Immature natural killer cell (primary cell): ENCODE data around the gene PPP1R2. TPM values are rescaled to one million over a fixed set of nuclear protein-coding genes. Genes with fewer than 3 reads are reported as not detected.
A peak's percentile ranks its signal among the peaks of the same experiment; 100 is the strongest.
"Not testable (repeated sequence)": the region's sequence is repeated elsewhere in the genome, so short reads cannot be mapped to it uniquely, and the experiment has no call there.

Experiments
- DNase-seq, 3 donors: peaks; one replicate each; pipeline ENCODE4 v3.0.0; 2022; ENCODE audit warnings: mixed read lengths in 1 of 3
- H3K27ac Mint-ChIP-seq, 6 donors: one replicate each; pipeline ENCODE4 v1.8.0; 2020; ENCODE audit warnings: mixed read lengths in 6 of 6, mild to moderate bottlenecking in 5 of 6, inconsistent platforms in 4 of 6, moderate library complexity in 3 of 6
- H3K27me3 Mint-ChIP-seq, 3 donors: one replicate each; pipeline ENCODE4 v1.8.0; 2020 to 2021; ENCODE audit warnings: low read depth in 3 of 3, mild to moderate bottlenecking in 3 of 3, mixed read lengths in 3 of 3, moderate library complexity in 3 of 3, inconsistent platforms in 1 of 3
- H3K36me3 Mint-ChIP-seq, 3 donors: one replicate each; pipeline ENCODE4 v1.8.0; 2020; ENCODE audit warnings: mixed read lengths in 3 of 3, inconsistent platforms in 2 of 3, mild to moderate bottlenecking in 2 of 3
- H3K4me1 Mint-ChIP-seq, 2 donors: one replicate each; pipeline ENCODE4 v1.8.0; 2020; ENCODE audit warnings: inconsistent platforms in 2 of 2, mild to moderate bottlenecking in 2 of 2, mixed read lengths in 2 of 2, moderate library complexity in 1 of 2
- H3K4me3 Mint-ChIP-seq, 5 donors: one replicate each; pipeline ENCODE4 v1.8.0; 2020; ENCODE audit warnings: mild to moderate bottlenecking in 5 of 5, mixed read lengths in 5 of 5, inconsistent platforms in 3 of 5, moderate library complexity in 3 of 5
- H3K9me3 Mint-ChIP-seq, 6 donors: one replicate each; pipeline ENCODE4 v1.8.0; 2020; ENCODE audit warnings: mild to moderate bottlenecking in 6 of 6, mixed read lengths in 6 of 6, inconsistent platforms in 4 of 6, moderate library complexity in 3 of 6
- polyA plus RNA-seq, 3 donors: library from polyadenylated mRNA; unstranded; fragments of 300-500 nt; fragmentation: Illumina TruSeq; gene quantifications; one replicate each; pipeline ENCODE4 v1.2.3, GENCODE V29; 2021

PPP1R2 gene
- polyA plus RNA-seq = 100 to 1,000 TPM; 118 to 123 (median 120) TPM

DNA sequence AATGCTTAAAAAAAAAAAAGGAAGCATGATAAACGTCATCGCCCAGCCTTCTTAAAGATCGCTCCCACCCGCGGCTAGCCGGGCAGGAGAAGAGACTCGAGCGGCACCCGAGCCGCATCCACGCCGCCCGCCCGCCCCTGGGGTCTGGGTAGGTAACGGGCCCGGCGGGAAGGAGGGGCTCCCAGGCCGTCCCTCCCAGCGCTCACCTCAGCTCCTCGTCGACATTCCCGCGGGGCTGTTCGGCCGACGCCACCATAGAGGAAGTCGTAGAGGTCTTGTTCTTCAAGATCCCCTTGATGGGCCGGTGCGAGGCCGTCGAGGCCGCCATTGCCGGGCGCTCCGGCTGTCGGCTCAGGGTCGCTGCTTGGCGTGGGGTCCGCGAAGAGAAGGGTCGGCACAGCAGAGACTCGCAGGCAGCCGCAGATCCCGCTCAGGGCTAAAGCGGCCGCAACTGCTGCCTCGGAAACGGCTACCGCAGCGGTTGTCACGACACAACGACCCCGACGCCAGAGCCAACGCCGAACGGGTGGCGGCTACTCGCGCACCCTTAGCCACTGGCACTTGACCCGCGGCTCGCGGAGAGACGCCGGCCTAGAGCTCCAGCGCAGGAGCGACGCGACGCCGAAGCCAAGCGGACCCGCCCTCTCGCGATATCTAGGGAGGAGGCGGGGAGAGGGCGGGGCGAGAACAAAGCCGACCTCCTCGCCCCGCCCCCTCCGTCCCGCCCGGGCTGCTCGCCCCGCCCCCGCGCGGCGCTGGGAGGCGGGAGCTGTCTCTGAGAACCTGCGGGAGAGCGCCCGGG is at the start of gene PPP1R2:
PPP1R2 (minus strand) TSS at position 628 of the 802 bp plus-strand sequence; CDS start at position 328, 300 bp downstream.
- H3K4me3 Mint-ChIP-seq = peak within 1 kb of the TSS; percentile 89 to 93 (median 92)
- no peaks in the 10 kb centered on the region for H3K9me3 Mint-ChIP-seq
- peak within 1 kb of the TSS; percentile 87 to 95 (median 92) for H3K27ac Mint-ChIP-seq
- H3K27me3 Mint-ChIP-seq = peaks cover 0 to 4% (median 4%) of the 10 kb centered on the region in 3 donors
- peak; percentile 92 to 94 (median 93) for DNase-seq
- peaks cover 85 to 93% of the 10 kb centered on the region in 2 donors for H3K4me1 Mint-ChIP-seq
- H3K36me3 Mint-ChIP-seq = no peaks in the 10 kb centered on the region

DNA sequence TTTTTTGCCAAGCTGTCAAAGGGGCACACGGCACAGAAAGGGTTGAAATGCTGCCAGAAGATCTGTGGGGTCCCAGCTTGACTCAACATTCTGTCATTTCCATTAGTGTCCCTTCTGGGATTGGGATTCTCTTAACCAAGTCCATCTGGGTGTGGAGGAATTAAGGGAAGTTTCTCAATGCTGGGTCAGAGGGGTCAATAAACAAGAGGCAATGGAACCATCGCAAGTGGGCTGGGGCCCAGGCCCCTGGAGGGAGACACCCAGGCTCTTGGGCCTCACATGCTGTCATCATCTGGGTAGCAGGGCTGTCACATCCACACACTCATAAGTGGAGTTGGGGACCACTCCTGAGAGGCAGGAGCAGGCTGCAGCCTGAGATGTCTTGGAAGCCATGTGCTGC is 48.7 kb upstream of the PPP1R2 start:
- H3K27ac Mint-ChIP-seq = no peak overlapping the region
- no peaks in the 10 kb centered on the region for H3K4me1 Mint-ChIP-seq
- no peaks in the 10 kb centered on the region for H3K9me3 Mint-ChIP-seq
- no peak overlapping the region for H3K4me3 Mint-ChIP-seq
- no peak for DNase-seq
- peaks cover 0 to 2% (median 0%) of the 10 kb centered on the region in 3 donors for H3K27me3 Mint-ChIP-seq
- H3K36me3 Mint-ChIP-seq = no peaks in the 10 kb centered on the region

DNA sequence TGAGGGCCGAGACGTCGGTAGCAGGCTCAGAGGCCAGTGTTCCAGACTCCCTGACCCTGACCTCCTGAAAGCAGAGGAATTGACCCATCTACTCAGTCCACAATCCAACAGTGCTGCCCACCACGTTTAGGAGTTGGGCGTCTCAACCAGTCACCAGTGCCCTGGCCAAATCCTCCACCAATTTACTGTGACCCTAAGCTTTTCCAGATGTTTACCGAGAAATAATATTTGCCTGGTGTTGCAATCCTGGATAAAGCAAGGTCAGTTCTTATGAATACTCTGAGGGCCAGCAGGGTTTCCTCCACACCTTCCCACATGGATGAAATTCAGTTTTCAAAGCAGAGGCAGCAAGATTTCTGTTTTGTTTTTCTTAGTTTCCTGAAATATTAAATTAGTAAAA is 48.1 kb upstream of the PPP1R2 start:
- H3K9me3 Mint-ChIP-seq = no peaks in the 10 kb centered on the region
- no peaks in the 10 kb centered on the region for H3K36me3 Mint-ChIP-seq
- no peaks in the 10 kb centered on the region for H3K4me1 Mint-ChIP-seq
- no peak for DNase-seq
- H3K27ac Mint-ChIP-seq = no peak overlapping the region
- no peak overlapping the region for H3K4me3 Mint-ChIP-seq
- peaks cover 0 to 2% (median under 1%) of the 10 kb centered on the region in 3 donors for H3K27me3 Mint-ChIP-seq

DNA sequence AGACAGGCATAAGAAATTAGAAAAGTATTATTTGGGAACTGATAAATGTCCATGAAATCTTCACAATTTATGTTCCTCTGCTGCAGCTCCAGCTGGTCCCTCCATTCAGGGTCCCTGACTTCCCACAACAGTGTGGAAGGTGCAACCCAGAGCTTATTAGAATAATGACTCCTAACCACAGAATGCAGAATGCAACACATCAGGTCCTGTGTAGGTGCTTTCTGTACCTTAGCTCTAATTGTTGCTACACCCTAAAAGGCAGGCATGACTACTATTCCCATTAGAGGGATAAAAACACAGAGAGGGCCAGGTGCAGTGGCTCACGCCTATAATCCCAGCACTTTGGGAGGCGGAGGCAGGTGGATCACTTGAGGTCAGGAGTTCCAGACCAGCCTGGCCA is 47.3 kb upstream of the PPP1R2 start:
- H3K27me3 Mint-ChIP-seq, H3K9me3 Mint-ChIP-seq, H3K27ac Mint-ChIP-seq, H3K4me3 Mint-ChIP-seq, H3K36me3 Mint-ChIP-seq, H3K4me1 Mint-ChIP-seq, DNase-seq: not testable (repeated sequence)

DNA sequence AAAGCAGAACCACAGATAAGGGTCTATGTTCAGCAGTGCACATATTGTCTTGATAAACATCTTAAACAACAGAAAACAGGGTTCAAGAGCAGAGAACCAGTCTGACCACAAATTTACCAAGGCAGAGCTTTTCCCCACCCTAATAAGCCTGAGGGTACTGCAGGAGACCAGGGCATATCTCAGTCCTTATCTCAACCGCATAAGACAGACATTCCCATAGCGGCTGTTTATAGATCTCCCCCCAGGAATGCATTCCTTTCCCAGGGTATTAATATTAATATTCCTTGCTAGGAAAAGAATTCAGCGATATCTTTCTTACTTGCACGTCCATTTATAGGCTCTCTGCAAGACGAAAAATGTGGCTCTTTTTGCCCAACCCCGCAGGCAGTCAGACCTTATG is 46.7 kb upstream of the PPP1R2 start:
- not testable (repeated sequence) for H3K27me3 Mint-ChIP-seq, H3K27ac Mint-ChIP-seq, H3K9me3 Mint-ChIP-seq, H3K4me1 Mint-ChIP-seq, DNase-seq, H3K36me3 Mint-ChIP-seq, H3K4me3 Mint-ChIP-seq

DNA sequence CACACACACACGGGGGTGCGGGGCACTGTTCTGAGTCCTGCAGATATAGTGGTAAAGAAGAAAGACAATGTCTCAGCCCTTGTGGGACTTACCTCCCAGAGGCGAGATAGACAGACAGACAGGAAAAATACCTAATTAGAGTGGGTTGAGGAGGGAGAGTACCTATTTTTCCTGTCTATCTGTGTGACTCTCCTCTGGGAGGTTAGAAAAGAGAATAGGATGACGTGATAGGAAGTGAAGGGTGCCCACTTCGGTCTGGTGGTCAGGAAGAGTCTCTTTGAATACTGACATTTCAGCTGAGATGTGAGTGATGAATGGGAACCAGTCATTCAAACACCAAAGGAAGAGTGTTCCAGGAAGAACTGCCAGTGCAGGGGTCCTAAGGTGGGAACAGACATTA is 44.7 kb upstream of the PPP1R2 start:
- Mint-ChIP-seq H3K27me3 (peaks cover 1 to 4% (median 2%) of the 10 kb centered on the region in 3 donors), H3K36me3 (no peaks in the 10 kb centered on the region), H3K9me3 (no peaks in the 10 kb centered on the region), H3K27ac (no peak overlapping the region), H3K4me1 (peaks cover 0 to 2% of the 10 kb centered on the region in 2 donors), H3K4me3 (no peak overlapping the region)
- DNase-seq = no peak

DNA sequence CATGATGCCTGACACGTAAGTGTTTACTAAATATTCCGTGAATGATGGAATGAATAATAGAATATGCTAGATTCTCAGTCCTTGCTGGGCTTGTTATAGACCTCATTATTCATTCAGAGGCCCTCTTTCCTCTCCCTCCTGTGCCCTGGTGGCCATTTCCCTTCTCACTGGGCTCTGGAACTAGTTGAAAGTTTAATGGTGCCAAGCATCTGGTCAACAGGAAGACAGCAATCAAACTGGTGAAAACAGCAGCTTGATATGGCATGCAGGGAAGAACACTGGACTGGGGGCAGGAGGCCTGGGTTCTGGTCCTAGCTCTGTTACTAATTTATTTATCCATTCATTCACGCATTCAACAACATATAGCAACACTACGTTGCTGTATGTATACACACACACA is 44.3 kb upstream of the PPP1R2 start:
- no peaks in the 10 kb centered on the region for H3K36me3 Mint-ChIP-seq
- no peaks in the 10 kb centered on the region for H3K9me3 Mint-ChIP-seq
- H3K4me1 Mint-ChIP-seq = peaks cover 0 to 2% of the 10 kb centered on the region in 2 donors
- DNase-seq = no peak
- no peak overlapping the region for H3K4me3 Mint-ChIP-seq
- H3K27ac Mint-ChIP-seq = no peak overlapping the region
- H3K27me3 Mint-ChIP-seq = peaks cover 1 to 4% (median 2%) of the 10 kb centered on the region in 3 donors

DNA sequence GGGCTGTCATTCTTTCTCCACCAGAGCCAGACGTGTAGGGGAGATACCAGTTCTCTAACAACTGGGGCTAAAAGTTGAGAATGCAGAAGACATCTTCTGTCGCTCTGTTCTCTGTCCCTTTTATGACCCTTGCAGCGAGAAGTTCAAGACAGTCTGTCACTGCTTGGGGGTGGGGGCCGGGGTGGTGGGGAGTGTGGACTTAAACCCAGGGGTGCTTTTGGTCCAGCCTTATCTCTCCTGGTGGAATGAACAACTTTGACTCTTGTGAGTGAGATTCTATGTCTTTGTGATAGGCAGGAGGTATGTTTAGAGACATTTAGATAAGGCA is 41.4 kb upstream of the PPP1R2 start:
- H3K4me3 Mint-ChIP-seq = no peak overlapping the region
- H3K27ac Mint-ChIP-seq = no peak overlapping the region
- no peaks in the 10 kb centered on the region for H3K36me3 Mint-ChIP-seq
- DNase-seq = no peak
- peaks cover 3 to 10% (median 4%) of the 10 kb centered on the region in 3 donors for H3K27me3 Mint-ChIP-seq
- no peaks in the 10 kb centered on the region for H3K9me3 Mint-ChIP-seq
- H3K4me1 Mint-ChIP-seq = peaks cover 0 to 2% of the 10 kb centered on the region in 2 donors

DNA sequence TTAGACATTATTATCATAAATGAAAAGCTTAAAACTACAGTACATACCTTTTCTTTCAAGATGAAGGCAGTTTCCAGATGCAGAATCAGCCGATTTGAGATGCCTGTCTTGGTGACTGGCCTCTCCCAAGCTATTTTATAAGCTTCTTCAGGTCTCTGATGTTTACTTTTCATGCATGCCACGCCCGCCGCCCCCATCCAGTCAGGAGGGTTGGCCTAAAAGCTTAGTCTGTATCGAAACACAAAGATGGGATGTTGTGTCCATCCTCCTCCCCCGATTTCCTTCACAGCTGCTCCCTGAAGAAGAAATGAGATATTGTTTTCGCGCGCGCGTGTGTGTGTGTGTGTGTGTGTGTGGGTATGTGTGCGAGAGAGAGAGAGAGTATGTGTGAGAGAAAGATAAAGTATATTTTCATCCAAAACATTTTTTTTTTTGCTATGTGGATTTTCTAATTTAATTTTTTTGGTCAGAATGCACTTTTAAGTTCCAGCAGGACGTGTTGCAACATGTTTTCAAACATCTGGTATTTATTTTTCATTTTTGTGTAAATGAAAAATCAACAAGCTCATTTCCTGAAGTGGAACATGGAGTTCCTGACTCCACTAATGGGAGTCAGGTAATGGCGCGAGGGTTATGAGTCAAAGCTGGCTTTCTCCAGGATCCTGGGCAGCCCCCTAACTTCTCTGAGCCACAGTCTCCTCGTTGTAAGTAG is 40.9 kb upstream of the PPP1R2 start, which contains the start of gene APOD:
APOD (minus strand) TSS at position 110 of the 712 bp plus-strand sequence. CDS start 4,479 bp downstream, outside the sequence.
- Mint-ChIP-seq H3K4me1 (peaks cover 0 to 2% of the 10 kb centered on the region in 2 donors), H3K36me3 (no peaks in the 10 kb centered on the region), H3K27me3 (peaks cover 3 to 10% (median 4%) of the 10 kb centered on the region in 3 donors), H3K27ac (no peak within 1 kb of the TSS), H3K4me3 (no peak within 1 kb of the TSS), H3K9me3 (no peaks in the 10 kb centered on the region)
- DNase-seq = no peak

DNA sequence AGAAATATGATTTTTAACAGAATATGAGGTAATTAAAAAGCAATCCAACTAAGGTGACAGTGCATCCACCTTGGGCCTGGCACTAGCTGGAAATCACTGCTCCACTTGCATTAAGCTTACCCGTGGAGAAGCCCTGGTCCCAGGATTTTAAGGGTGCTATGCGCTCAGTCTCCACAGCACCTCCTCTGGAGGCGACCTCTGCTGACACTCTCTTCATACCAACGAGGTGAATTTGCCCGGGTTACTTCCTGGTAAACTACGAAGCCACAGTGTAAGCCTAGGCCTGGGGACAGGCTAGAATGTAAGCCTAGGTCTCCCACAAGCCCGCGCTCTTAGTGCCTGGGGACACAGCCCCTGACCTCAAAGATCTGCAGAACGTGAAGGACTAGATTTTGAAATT is 39.8 kb upstream of the PPP1R2 start:
- Mint-ChIP-seq H3K4me1 (peaks cover 0 to 2% of the 10 kb centered on the region in 2 donors), H3K9me3 (no peaks in the 10 kb centered on the region), H3K27ac (no peak overlapping the region), H3K27me3 (peaks cover 4 to 12% (median 5%) of the 10 kb centered on the region in 3 donors), H3K4me3 (no peak overlapping the region), H3K36me3 (no peaks in the 10 kb centered on the region)
- no peak for DNase-seq

DNA sequence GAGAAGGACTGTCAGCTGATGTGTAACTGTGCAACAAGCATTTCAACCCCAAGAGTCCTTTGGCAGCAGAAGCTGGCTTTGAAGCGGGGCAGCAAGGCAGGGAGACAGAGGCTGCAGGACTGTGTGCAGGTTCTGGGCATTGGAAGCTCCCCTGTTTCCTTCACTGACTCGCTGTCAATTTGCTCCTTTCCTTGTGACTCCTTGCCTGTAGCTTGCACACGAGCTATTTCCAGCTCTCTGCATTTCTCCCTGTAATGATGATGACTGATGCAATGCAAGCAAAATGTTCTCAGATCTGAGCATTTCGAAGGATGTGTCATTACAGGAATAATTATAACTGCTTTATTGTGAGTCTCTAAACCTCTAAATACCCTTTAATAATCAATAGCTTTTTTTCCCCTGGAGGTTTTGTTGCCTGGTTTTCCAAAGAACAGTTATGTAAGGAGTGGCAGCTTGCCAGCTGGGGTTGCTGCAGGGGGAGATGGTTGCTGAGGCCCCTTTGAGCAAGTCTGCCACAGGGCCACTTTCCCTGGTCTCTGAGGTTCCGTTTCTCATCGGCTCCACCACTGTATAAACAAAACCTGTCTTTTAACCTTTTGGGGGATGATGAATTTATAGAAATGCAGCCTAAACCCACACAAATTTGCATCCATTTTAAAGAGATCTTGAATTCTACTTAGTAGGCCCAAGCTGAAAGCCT is 37.8 kb upstream of the PPP1R2 start:
- Mint-ChIP-seq H3K9me3 (no peaks in the 10 kb centered on the region), H3K36me3 (no peaks in the 10 kb centered on the region), H3K27ac (no peak overlapping the region), H3K27me3 (peaks cover 2 to 12% (median 5%) of the 10 kb centered on the region in 3 donors), H3K4me3 (no peak overlapping the region), H3K4me1 (peaks cover 0 to 2% of the 10 kb centered on the region in 2 donors)
- no peak for DNase-seq

DNA sequence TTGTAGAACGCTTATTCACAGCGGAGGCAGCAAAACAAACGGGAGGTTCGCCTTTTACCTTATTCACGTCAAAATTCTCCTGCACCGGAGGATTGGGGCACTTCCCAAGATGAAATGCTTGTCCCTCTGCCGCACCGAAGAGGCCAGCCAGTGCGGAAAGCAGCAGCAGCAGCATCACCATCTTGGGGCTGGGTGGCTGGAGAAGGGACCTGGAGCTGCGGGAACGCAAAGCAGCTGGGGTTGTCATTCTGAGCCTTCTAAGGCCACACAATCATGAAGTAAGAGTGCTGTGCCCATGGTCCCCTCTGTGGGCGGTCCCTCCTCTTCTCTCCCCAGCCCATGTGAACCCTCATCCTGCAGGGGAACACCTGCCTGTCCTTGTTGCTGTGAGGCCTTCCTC is 36.2 kb upstream of the PPP1R2 start:
- Mint-ChIP-seq H3K9me3 (no peaks in the 10 kb centered on the region), H3K4me3 (no peak overlapping the region), H3K27ac (no peak overlapping the region), H3K27me3 (peaks cover 5 to 8% (median 6%) of the 10 kb centered on the region in 3 donors), H3K36me3 (no peaks in the 10 kb centered on the region), H3K4me1 (no peaks in the 10 kb centered on the region)
- no peak for DNase-seq

DNA sequence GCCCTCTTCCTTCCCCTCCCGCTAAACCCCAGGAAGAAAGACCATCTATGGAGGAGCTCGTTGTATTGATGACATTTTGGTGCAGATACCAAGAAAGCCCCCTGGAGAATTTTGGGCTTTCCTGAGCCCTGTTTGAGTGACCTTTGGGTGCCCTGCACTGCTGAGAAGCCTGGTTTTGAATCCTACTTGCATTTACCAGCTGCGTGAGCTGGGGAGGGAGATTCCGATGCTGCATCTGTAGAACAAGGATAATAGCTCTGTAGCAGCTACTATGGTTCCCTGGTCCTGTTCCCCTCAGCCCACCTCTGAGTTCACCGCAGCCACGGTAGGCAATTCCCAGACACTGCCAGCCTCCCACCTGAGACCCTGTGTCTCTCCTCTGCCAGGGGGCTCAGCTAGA is 35.4 kb upstream of the PPP1R2 start:
- Mint-ChIP-seq H3K4me3 (no peak overlapping the region), H3K27ac (no peak overlapping the region), H3K9me3 (no peaks in the 10 kb centered on the region), H3K27me3 (peaks cover 5 to 8% (median 5%) of the 10 kb centered on the region in 3 donors), H3K4me1 (no peaks in the 10 kb centered on the region), H3K36me3 (no peaks in the 10 kb centered on the region)
- no peak for DNase-seq

DNA sequence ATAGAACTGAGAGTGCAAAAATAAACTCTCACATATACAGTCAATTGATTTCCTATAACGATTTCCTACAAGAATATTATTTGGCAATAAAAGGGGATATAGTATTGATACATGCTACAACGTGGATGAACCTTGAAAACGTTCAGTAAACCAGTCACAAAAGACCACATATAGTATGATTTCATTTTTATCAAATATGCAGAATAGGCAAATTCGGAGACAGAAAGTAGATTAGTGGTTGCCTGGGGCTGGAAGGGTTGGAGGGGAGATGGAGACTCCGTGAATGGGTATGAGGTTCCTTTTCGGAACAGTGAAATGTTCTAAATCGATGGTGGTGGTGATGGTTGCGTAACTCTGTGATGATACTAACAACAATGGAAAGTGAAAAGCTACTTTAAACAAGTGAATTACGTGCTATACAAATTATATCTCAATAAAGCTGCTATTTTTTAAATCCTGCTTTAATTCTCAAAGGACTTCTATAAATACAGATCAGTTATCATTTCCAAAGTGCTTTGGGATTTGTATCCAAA is 34.6 kb upstream of the PPP1R2 start:
- Mint-ChIP-seq H3K36me3 (no peaks in the 10 kb centered on the region), H3K9me3 (no peaks in the 10 kb centered on the region), H3K27me3 (peaks cover 5 to 8% (median 5%) of the 10 kb centered on the region in 3 donors), H3K27ac (no peak overlapping the region), H3K4me3 (no peak overlapping the region), H3K4me1 (no peaks in the 10 kb centered on the region)
- no peak for DNase-seq
